Natural killer cell treated with Interleukin-12 subunit alpha and Interleukin-12 subunit beta and Interleukin-15 and Interleukin-18, amount 100 ng/mL, for 72 hours (primary cell): ENCODE measurements around the gene TMC6. TPM values are rescaled to one million over a fixed set of nuclear protein-coding genes. Genes with fewer than 3 reads are reported as not detected.
A peak's percentile ranks its signal among the peaks of the same experiment; 100 is the strongest.
"Not testable (repeated sequence)": the region's sequence is repeated elsewhere in the genome, so short reads cannot be mapped to it uniquely, and the experiment has no call there.

ENCODE experiments used
- ATAC-seq, 2 donors: fragments of 150-1000 bp; cut with Tn5 transposase in 1 of 2; sonication (Bioruptor Pico), chemical (Tn5 transposase) in 1 of 2; 2 replicates each; pipeline ENCODE4 v1.10.0; 2021
- DNase-seq: peaks from one replicate; pipeline ENCODE4 v3.0.0; 2022; ENCODE audit warnings: low spot score
- H3K27ac Mint-ChIP-seq, 2 donors: 1 replicate in 1 of 2; 2 replicates in 1 of 2; pipeline ENCODE4 v1.8.0; 2022; ENCODE audit warnings: mixed read lengths in 2 of 2, mild to moderate bottlenecking in 1 of 2, moderate library complexity in 1 of 2
- H3K27me3 Mint-ChIP-seq, 2 donors: 1 replicate in 1 of 2; 2 replicates in 1 of 2; pipeline ENCODE4 v1.8.0; 2022; ENCODE audit warnings: mixed read lengths in 2 of 2
- H3K36me3 Mint-ChIP-seq: one replicate; pipeline ENCODE4 v1.8.0; 2022; ENCODE audit warnings: mixed read lengths
- H3K4me1 Mint-ChIP-seq, 2 donors: 1 replicate in 1 of 2; 2 replicates in 1 of 2; pipeline ENCODE4 v1.8.0; 2022; ENCODE audit warnings: low read depth in 2 of 2, mixed read lengths in 2 of 2, mild to moderate bottlenecking in 1 of 2
- H3K4me3 Mint-ChIP-seq: one replicate; pipeline ENCODE4 v1.8.0; 2022; ENCODE audit warnings: mixed read lengths
- H3K9me3 Mint-ChIP-seq: 2 replicates; pipeline ENCODE4 v1.8.0; 2022; ENCODE audit warnings: mixed read lengths
- total RNA-seq, 2 donors: library from RNA; stranded (reverse); gene quantifications; one replicate each; pipeline ENCODE4 v1.2.3, GENCODE V29; 2022

Gene TMC6
- total RNA-seq, 2 donors from 2014 or later: 282 to 351 TPM

DNA sequence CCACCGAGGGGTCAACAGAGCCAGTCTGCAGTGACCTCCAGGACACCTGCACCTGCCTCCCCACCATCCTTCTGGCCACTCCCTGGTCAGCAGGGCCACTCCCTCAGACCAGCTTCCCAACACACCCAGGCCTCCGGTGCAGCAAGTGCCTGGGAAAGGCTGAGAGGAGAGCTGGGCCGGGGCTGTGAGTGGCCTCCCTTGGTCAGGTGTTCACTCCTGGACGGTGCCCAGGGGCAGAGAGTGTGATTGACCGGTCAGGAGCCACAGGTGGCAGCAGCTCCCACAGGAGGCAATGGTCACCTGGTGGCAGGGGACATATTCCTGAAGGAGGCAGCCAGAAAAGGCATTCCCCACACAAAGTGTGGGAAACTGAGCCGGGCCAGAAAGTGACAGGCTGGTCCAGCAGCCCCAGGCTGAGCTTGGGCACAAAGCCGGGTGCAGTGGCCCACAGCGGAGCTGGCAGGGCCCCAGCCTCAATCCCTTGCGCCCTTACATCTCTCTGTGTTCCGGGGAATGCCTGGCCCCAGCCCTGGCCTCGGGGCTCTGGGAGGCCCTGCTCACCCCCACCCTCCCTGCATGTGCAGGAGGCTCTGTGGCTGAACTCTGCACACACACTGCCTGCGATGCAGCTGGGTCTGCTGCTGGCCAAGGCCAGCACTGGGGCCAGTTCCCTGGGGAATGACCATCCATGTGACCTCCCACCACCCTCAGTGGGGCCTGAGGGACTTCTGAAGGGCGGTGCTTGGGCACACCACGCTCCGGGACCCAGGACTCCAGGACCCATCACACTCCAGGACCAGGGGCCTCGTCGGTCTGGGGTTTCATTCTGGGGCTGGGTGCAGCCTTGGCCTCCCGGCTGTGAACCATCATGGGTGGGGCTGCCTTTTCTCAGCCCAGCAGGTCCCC, 16.4 kb upstream of the TMC6 start:
- ATAC-seq (no peak), DNase-seq (no peak)
- H3K36me3 Mint-ChIP-seq: no peaks in the 10 kb centered on the region
- peaks cover 6 to 21% of the 10 kb centered on the region in 2 donors for H3K4me1 Mint-ChIP-seq
- no peaks in the 10 kb centered on the region for H3K27me3 Mint-ChIP-seq
- no peaks in the 10 kb centered on the region for H3K9me3 Mint-ChIP-seq
- no peak overlapping the region for H3K4me3 Mint-ChIP-seq
- no peak overlapping the region for H3K27ac Mint-ChIP-seq

DNA sequence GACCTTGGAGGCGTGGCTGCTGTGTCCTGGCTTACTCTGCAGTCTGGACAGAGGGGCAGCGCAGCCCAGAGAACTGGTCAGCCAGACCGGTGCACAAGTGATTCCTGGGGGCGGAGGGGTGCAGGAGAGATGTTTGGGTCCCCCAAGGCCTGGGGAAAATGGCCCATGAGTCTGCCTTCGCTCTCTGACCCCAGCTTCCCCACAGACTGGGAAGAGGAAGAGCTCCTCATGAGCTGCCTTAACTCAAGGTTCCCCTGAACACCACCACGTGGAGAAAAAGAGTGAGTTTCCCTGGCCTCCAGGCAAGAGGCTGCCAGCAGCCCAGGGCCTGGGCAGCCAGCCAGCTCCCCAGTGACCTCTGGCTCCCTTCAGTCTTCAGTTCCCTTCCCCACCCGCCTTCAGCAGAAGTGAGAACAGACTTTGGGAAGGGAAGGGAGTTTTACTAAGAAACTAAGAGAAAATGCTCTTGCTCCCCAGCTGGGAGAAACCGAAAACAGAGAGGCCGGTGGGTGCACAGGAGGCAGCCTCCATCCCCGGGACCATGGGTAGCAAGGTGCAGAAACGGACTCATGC, 15.7 kb upstream of the TMC6 start:
- H3K27ac Mint-ChIP-seq: no peak overlapping the region
- no peak for DNase-seq

DNA sequence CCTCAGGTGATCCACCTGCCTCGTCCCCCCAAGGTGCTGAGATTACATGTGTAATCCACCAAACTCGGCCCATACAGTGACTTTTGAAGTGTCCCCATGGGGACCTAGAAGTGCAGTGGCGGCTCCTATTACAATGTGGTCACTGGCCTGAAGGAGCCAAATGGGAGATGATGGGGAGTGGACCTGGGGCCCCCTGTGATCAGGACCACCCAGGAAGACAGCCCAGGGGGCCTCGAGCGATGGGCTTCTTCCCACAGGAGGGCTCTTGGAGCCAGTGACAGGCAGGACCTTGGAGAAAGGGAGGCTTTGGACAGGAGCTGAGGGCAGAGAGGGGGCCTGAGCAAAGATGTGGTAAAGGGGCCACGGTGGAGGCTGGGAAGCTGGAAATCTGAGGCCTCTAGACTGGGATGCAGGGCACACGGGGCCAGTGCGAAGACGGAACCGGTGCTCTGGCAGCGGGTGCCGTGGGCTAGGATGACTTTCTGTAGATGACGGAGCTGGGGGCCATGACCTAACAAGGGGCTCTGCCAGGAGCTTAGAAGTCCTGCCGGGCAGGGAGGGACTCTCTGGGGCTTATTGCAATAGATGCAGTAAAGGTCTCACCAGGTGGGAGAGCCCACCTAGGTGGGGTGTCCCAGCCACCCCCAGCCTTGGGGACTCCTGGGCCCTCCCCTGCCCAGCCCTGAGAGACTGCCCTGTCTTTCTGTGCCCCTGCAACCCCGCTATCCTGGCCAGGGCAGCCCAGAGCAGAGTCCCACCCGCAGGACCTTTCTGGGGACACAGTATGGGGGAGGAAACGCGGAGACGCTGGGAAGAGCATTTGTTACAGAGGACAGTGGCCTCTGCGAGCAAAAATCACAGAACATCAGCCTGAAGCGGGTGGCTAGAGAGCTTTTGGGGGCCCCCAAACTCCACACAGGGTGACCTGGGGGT, 14.9 kb upstream of the TMC6 start:
- no peaks in the 10 kb centered on the region for H3K9me3 Mint-ChIP-seq
- DNase-seq (no peak), ATAC-seq (no peak)
- no peaks in the 10 kb centered on the region for H3K27me3 Mint-ChIP-seq
- no peaks in the 10 kb centered on the region for H3K36me3 Mint-ChIP-seq
- H3K27ac Mint-ChIP-seq: peak overlapping the region in 1 of 2 donors; percentile 70
- no peak overlapping the region for H3K4me3 Mint-ChIP-seq
- H3K4me1 Mint-ChIP-seq: peaks cover 15 to 29% of the 10 kb centered on the region in 2 donors

More for the DNA sequence above, 15.7 kb upstream of the TMC6 start:
- H3K4me1 Mint-ChIP-seq: peaks cover 11 to 25% of the 10 kb centered on the region in 2 donors
- no peaks in the 10 kb centered on the region for H3K27me3 Mint-ChIP-seq
- no peaks in the 10 kb centered on the region for H3K36me3 Mint-ChIP-seq
- ATAC-seq: no peak
- H3K4me3 Mint-ChIP-seq: no peak overlapping the region
- no peaks in the 10 kb centered on the region for H3K9me3 Mint-ChIP-seq

DNA sequence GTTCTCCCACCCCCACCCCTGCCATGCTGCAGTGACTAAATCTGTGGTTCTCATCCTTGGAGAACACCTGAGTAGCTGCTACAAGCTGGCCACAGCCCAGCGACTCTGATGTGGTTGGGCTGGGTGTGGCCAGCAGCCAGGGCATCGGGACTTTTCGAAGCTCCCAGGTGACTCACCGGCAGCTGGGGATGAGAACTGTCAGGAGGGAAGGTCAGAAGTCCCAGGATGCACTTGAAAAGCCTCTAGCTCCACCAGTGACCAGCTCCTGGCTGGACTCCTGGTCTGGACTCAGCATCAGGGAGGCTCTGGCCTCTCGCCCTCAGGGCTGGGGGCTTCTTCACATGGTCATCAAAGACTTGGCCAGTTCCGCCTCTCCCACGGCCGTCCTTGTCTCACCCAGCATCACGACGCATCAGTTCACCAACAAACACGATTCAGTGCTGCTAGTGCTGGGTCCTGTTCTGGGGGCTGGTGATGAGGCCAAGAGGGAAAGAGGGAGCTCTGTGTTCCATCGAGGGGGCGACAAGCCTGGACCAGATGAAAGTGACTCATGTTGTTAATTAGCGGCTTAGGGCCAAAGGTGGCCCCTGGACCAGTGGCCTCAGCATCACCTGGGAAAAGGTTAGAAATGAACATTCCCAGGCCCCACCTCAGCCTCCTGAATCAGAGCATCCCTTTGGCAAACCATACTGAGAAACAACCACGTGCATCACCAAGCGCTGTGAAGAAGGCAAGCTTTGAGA, 13.7 kb upstream of the TMC6 start:
- peaks cover 21 to 34% of the 10 kb centered on the region in 2 donors for H3K4me1 Mint-ChIP-seq
- H3K9me3 Mint-ChIP-seq: no peaks in the 10 kb centered on the region
- ATAC-seq (no peak), DNase-seq (no peak)
- H3K36me3 Mint-ChIP-seq: no peaks in the 10 kb centered on the region
- H3K27me3 Mint-ChIP-seq: no peaks in the 10 kb centered on the region
- H3K4me3 Mint-ChIP-seq: no peak overlapping the region
- H3K27ac Mint-ChIP-seq: no peak overlapping the region

DNA sequence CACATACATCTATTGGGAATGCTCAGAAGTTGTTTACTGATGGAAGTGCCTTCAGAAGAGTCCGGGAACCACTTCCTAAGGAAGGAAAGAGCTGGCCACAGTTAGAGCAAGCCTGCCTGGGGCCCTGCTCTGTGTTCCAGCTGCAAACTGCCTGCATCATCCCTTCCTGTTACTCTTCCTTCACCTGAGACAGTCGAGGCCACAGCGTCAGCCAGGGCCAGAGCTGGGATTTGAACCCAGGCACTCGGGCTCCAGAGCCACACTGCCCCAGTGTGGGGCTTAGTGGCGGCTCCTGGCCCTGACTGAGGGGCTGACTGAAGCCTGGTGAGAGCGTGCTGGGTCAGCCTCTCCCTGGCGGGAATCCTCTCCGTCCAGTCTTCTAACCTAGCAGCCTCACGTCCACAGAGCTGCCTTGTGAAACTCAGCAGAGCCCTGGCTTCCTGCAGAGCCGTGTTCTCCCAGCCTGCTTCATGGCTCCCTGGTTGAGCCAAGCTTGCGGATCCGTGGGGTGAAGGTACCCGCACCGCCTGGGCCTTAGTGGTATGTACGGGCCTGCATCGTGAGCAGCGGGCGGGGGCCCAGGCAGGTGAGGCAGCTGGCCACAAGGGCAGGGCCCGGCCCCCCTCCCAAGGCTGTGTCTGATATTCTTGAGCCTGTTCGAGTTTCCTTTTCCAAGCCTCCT, 13.0 kb upstream of the TMC6 start:
- no peak overlapping the region for H3K4me3 Mint-ChIP-seq
- DNase-seq (no peak), ATAC-seq (no peak)
- no peaks in the 10 kb centered on the region for H3K36me3 Mint-ChIP-seq
- no peaks in the 10 kb centered on the region for H3K9me3 Mint-ChIP-seq
- no peak overlapping the region for H3K27ac Mint-ChIP-seq
- peaks cover 24 to 41% of the 10 kb centered on the region in 2 donors for H3K4me1 Mint-ChIP-seq
- H3K27me3 Mint-ChIP-seq: no peaks in the 10 kb centered on the region

DNA sequence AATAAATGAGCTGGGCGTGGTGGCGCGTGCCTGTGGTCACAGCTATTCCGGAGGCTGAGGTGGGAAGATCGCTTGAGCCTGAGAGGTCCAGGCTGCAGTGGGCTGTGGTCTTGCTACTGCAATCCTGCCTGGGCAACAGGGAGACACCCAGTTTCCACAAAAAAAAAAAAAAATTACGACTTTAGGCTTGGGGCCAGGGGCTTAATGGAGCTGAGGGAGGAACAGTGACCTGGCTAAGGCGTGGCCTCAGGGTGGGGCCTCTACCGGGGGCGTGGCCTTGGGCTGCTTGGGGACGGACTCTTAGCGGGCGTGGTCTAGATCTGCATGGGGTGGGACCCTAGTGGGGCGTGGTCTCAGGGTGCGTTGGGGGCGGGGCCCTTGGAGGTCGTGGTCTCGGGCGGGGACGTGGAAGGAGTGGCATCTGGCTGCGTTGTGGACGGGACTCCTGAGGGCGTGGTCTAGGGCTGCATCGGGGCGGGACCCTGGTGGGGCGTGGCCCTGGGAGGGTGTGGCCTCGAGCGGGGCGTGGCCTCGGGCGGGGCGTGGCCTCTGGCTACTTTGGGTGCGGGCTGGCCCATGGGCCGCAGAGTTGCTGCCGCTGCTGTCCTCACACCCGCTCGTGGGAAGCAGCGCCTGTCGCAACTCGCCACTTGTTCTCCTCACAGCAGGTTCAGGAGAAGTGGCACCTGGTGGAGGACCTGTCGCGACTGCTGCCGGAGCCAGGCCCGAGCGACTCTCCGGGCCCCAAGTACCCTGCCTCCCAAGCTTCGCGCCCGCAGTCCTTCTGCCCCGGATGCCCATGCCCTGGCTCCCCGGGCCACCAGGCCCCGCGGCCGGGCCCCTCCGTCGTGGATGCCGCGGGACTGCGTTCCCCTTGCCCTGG, 11.9 kb upstream of the TMC6 start:
- peaks cover 9% of the 10 kb centered on the region for H3K36me3 Mint-ChIP-seq
- peaks cover 33 to 50% of the 10 kb centered on the region in 2 donors for H3K4me1 Mint-ChIP-seq
- peak overlapping the region; percentile 56 for H3K4me3 Mint-ChIP-seq
- DNase-seq (peak; percentile 91), ATAC-seq (peak; percentile 94 to 95)
- no peaks in the 10 kb centered on the region for H3K27me3 Mint-ChIP-seq
- no peaks in the 10 kb centered on the region for H3K9me3 Mint-ChIP-seq
- peak overlapping the region; percentile 34 to 53 for H3K27ac Mint-ChIP-seq

DNA sequence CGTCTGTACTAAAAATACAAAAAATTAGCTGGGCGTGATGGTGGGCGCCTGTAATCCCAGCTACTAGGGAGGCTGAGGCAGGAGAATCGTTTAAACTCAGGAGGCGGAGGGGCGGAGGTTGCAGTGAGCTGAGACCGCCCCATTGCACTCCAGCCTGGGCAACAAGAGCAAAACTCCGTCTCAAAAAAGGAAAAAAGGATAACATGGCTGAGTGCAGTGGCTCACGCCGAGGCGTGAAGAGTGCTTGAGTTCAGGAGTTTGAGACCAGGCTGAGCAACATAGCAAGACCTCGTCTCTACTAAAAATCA, 11.3 kb upstream of the TMC6 start:
- not testable (repeated sequence) for H3K9me3 Mint-ChIP-seq, DNase-seq, ATAC-seq, H3K36me3 Mint-ChIP-seq, H3K27me3 Mint-ChIP-seq
- Mint-ChIP-seq H3K4me3 (peak overlapping the region; percentile 56), H3K4me1 (peaks cover 33 to 51% of the 10 kb centered on the region in 2 donors), H3K27ac (peak overlapping the region; percentile 34 to 53)

DNA sequence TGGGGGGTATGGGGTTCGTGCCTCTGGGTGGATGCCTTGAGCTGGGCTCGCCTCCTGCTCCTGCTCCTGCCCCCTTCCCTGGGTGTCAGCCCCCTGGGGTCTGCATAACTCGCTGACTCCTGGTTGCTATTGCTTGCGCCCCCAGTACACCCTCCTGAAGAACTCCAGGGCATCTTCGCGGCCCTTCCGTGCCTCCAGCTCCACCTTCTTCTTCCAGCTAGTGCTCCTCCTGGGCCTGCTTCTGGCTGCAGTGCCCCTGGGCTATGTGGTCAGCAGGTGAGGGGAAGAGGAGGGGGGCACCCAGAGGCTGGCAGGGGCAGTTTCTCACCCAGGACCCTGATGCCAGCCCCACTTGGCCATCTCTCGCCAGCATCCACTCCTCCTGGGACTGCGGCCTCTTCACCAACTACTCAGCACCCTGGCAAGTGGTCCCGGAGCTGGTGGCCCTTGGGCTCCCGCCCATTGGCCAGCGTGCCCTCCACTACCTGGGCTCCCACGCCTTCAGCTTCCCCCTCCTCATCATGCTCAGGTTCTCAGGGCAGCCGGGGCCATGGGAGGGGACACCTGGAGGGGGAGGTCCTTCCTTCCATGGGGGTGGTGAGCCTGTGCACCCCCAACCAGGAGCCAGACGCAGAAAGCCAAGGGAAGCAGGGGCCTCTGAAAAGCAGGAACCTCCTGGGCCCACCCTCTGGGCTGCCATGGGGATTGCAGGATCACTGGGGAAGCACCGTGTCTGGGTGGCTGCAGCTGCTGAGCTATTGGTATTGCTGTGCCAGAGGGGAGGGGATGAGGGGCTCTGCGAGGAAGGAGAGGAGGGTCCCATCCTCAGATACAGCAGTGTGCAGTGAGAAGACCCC, 9.9 kb upstream of the TMC6 start:
- Mint-ChIP-seq H3K9me3 (no peaks in the 10 kb centered on the region), H3K36me3 (peaks cover 18% of the 10 kb centered on the region), H3K4me3 (no peak overlapping the region), H3K27me3 (no peaks in the 10 kb centered on the region), H3K4me1 (peaks cover 46 to 60% of the 10 kb centered on the region in 2 donors), H3K27ac (peak overlapping the region; percentile 77 to 84)
- no peak for DNase-seq
- no peak for ATAC-seq

DNA sequence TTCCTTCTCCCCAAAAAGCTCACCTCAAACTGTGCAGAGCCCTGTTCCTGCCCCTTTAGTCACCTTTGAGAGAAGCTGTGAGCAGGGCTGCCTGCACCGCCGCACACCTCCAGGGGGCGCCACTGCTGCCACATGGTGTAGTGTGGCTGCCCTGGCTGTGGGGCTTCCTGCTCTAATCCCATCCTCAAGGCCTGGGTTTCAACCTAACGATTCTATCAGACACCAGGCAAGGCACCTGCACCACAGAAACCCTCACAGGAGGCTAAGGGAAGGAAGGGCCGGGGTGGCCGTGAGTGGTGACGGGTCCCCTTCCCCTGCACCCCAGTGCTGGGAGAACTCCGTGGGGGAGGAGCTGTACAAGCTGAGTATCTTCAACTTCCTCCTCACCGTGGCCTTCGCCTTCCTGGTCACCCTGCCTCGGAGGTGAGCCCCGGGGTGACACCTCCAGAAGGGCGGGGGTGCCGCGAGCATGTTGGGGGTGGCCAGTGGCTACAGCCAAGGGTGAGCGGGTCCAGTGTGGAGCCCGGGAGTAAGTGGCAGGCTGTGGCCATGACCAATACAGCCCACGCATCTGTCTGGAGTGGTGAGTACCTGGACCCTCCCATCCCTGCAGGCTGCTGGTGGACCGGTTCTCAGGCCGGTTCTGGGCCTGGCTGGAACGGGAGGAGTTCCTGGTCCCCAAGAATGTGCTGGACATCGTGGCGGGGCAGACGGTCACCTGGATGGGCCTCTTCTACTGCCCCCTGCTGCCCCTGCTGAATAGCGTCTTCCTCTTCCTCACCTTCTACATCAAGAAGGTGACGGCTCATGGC, 9.0 kb upstream of the TMC6 start:
- peaks cover 49 to 60% of the 10 kb centered on the region in 2 donors for H3K4me1 Mint-ChIP-seq
- H3K27me3 Mint-ChIP-seq: no peaks in the 10 kb centered on the region
- no peaks in the 10 kb centered on the region for H3K9me3 Mint-ChIP-seq
- ATAC-seq (no peak), DNase-seq (peak; percentile 62)
- peaks cover 18% of the 10 kb centered on the region for H3K36me3 Mint-ChIP-seq
- no peak overlapping the region for H3K4me3 Mint-ChIP-seq
- peak overlapping the region; percentile 77 to 84 for H3K27ac Mint-ChIP-seq

DNA sequence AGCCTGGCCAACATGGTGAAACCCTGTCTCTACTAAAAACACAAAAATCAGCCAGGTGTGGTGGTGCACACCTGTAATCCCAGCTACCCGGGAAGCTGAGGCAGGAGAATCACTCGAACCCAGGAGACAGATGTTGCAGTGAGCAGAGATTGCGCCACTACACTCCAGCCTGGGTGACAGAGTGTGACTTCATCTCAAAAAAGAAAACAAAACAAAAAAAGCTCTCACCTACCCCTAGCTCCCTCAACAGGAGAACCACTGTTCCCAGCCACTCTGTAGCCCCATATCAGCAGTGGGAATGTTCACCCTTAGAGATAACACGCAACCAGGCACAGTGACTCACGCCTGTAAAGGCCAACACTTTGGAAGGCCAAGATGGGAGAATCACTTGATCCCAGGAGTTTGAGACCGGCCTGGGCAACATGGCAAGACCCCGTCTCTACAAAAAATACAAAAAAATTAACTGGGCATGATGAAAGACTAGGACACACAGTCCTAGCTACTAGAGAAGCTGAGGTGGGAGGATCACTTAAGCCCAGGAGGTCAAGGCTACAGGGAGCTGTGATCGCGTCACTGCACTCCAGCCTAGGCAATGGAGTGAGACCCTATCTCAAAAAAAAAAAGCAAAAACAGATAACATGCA, 7.4 kb upstream of the TMC6 start:
- H3K4me3 Mint-ChIP-seq: peak overlapping the region; percentile 26
- ATAC-seq (no peak), DNase-seq (no peak)
- peaks cover 18% of the 10 kb centered on the region for H3K36me3 Mint-ChIP-seq
- no peaks in the 10 kb centered on the region for H3K9me3 Mint-ChIP-seq
- H3K4me1 Mint-ChIP-seq: peaks cover 49 to 57% of the 10 kb centered on the region in 2 donors
- no peaks in the 10 kb centered on the region for H3K27me3 Mint-ChIP-seq
- peak overlapping the region; percentile 59 to 87 for H3K27ac Mint-ChIP-seq
